ENCODE measurements around the gene FAM20C.

FAM20C gene

GRCh38 chr7:174716-175115, 17.7 kb upstream of the FAM20C start:
- no peak for TF ChIP-seq CTCF (IDR thresholded peaks at IDR 0.05; ENCODE audit: insufficient read depth, low read length)
- no peak for TF ChIP-seq REST (IDR thresholded peaks at IDR 0.05; ENCODE audit: insufficient replicate concordance, low read depth)
- TF ChIP-seq POLR2AphosphoS5 (IDR thresholded peaks at IDR 0.05; ENCODE audit: low read depth), result no peak
- no peak for TF ChIP-seq GABPA (IDR thresholded peaks at IDR 0.05; ENCODE audit: low read depth)
- no peak for TF ChIP-seq SPI1 (IDR thresholded peaks at IDR 0.05; ENCODE audit: borderline replicate concordance, low read depth)
- Histone ChIP-seq H3K4me3 (replicated peaks; ENCODE audit: insufficient read depth, low read length) (no peak overlapping the region), H3K27me3 (ENCODE audit: insufficient read depth, poor library complexity, severe bottlenecking) (no peaks in the 10 kb centered on the region), H3K27ac (replicated peaks) (no peak overlapping the region)
- no peak for DNase-seq (ENCODE audit: low read depth in 1 of 2, low spot score in 1 of 2)

- TF ChIP-seq POLR2AphosphoS5 (IDR thresholded peaks at IDR 0.05; ENCODE audit: low read depth) (no peak), CTCF (IDR thresholded peaks at IDR 0.05; ENCODE audit: insufficient read depth, low read length) (no peak), REST (IDR thresholded peaks at IDR 0.05; ENCODE audit: insufficient replicate concordance, low read depth) (no peak), GABPA (IDR thresholded peaks at IDR 0.05; ENCODE audit: low read depth) (no peak), SPI1 (IDR thresholded peaks at IDR 0.05; ENCODE audit: borderline replicate concordance, low read depth) (no peak)
- Histone ChIP-seq H3K27me3 (ENCODE audit: insufficient read depth, poor library complexity, severe bottlenecking) (no peaks in the 10 kb centered on the region), H3K27ac (replicated peaks) (no peak overlapping the region), H3K4me3 (replicated peaks; ENCODE audit: insufficient read depth, low read length) (no peak overlapping the region)
- DNase-seq (ENCODE audit: low read depth in 1 of 2, low spot score in 1 of 2), result no peak
Observed at GRCh38 chr7:175955-176354, 16.4 kb upstream of the FAM20C start.

- no peak for DNase-seq (ENCODE audit: low read depth in 1 of 2, low spot score in 1 of 2)
- Histone ChIP-seq H3K27me3 (ENCODE audit: insufficient read depth, poor library complexity, severe bottlenecking) (no peaks in the 10 kb centered on the region), H3K27ac (replicated peaks) (no peak overlapping the region), H3K4me3 (replicated peaks; ENCODE audit: insufficient read depth, low read length) (no peak overlapping the region)
- TF ChIP-seq SPI1 (IDR thresholded peaks at IDR 0.05; ENCODE audit: borderline replicate concordance, low read depth) (no peak), CTCF (IDR thresholded peaks at IDR 0.05; ENCODE audit: insufficient read depth, low read length) (no peak), REST (IDR thresholded peaks at IDR 0.05; ENCODE audit: insufficient replicate concordance, low read depth) (no peak), GABPA (IDR thresholded peaks at IDR 0.05; ENCODE audit: low read depth) (no peak), POLR2AphosphoS5 (IDR thresholded peaks at IDR 0.05; ENCODE audit: low read depth) (no peak)
Observed at GRCh38 chr7:176381-176780, 16.0 kb upstream of the FAM20C start.

All from HL-60 (cell line).